Kidney glomerular epithelial cell (primary cell): Measurements from ENCODE around the gene KRTAP19-1.
"Not testable (repeated sequence)": the region's sequence is repeated elsewhere in the genome, so short reads cannot be mapped to it uniquely, and the experiment has no call there.

Experiments
- DNase-seq: peaks from one replicate; lab custom pipeline; 2025; lab: John Stamatoyannopoulos, UW

The KRTAP19-1 gene

DNA sequence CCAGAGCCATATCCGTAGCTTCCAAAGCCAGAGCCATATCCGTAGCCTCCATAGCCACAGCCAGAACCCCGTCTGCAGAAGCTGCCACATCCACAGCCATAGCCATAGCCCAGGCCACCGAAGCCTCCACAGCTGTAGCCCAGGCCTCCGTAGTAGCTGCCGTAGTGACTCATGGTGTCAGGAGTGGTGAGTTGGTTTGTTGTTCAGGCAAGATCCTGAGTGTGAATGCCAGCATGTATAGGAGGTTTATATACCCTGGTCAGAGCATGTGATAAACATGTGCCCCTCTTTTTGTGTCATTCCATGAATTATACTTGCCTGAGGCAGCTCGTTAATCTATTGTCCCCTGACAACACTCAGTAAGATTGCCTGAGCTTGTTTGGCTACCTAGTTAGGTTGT lies at the start of gene KRTAP19-1:
Gene KRTAP19-1, minus strand, starts transcription at position 223 of the 400 bp plus-strand sequence. Its CDS starts 50 bp downstream, at position 173.
- DNase-seq: no peak

- DNase-seq: no peak
Observed at GRCh38 chr21:30518876-30519275, 38.7 kb upstream of the KRTAP19-1 start.

- no peak for DNase-seq
Observed at GRCh38 chr21:30515681-30516080, 35.5 kb upstream of the KRTAP19-1 start.

GRCh38 chr21:30505621-30506205 lies 25.5 kb upstream of the KRTAP19-1 start:
- DNase-seq: not testable (repeated sequence)

DNA sequence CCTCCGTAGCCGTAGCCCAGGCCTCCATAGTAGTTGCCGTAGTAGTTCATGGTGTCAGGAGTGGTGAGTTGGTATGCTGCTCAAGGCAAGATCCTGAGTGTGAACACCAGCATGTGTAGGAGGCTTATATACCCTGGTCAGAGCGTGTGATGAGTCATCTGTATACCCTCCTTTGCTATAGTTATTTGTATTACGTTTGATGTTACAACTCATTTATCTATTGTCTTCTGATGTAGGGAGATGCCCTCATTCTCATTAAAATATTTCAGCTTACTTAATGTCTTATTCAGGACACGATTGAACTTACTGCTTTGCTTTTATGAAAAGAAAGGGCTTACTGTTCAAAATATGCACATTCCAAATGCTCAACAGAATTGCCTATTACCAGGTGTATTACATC lies 21.9 kb upstream of the KRTAP19-1 start, which contains the start of gene KRTAP19-5:
Gene KRTAP19-5, minus strand, starts transcription at position 101 of the 400 bp plus-strand sequence. Its CDS starts 51 bp downstream, at position 50.
- DNase-seq: no peak

- DNase-seq: no peak
Observed at GRCh38 chr21:30497065-30497464, 16.9 kb upstream of the KRTAP19-1 start, which contains the start of gene KRTAP19-4. TSS of gene KRTAP19-4 (minus strand) at chr21:30497165. CDS start at chr21:30497110, 55 bp downstream.

DNA sequence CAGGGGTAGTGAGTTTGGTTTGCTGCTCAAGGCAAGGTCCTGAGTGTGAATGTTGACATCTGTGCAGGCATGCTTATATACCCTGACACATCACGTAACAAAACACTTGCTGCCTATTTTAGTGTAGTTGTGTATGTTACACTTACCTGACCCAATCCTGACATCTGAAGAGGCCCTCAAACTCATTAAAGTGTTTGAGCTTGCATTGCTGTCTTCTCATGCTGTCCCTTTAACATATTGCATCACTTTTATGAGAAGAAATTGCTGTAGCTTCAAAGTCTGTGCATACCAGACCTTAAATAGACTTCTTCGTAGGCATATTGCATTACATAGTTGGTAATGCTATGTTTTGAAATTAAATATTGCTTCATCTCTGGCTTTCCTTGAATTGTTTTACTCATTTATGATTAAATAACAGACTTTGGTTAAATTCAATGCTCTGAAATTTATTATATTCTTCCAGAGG lies 11.8 kb upstream of the KRTAP19-1 start, which contains the start of gene KRTAP19-3:
Gene KRTAP19-3, minus strand, starts transcription at position 51 of the 466 bp plus-strand sequence. CDS start 56 bp downstream, outside the sequence.
- no peak for DNase-seq

GRCh38 chr21:30487336-30487735 lies 7.2 kb upstream of the KRTAP19-1 start, which contains the start of gene KRTAP19-2:
TSS of gene KRTAP19-2 (minus strand) at chr21:30487436. CDS start at chr21:30487348, 88 bp downstream.
- DNase-seq: no peak

GRCh38 chr21:30486180-30486579 lies 6.0 kb upstream of the KRTAP19-1 start:
- DNase-seq: no peak

DNA sequence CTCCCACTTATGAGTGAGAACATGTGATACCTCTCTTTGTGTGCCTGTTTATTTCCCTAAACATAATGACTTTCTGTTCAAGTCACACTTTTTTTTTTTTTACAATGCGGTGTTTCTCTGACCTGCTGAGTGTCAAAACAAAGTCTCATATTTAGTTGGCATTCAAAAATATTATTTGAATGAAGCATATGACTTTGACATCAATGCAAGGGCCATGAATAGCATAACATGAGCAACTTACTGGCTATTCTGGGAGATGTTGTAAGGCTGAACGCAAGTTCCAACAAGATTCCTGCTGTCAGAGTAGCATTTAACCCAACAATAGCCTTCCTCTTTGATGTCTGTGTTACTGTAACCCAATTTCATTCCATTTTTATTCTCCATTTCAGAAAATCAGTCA lies 2.0 kb upstream of the KRTAP19-1 start:
- DNase-seq: no peak

- DNase-seq: no peak
Observed at GRCh38 chr21:30479259-30479658, 908 bp downstream of the KRTAP19-1 start.

GRCh38 chr21:30478004-30478403 lies 2.2 kb downstream of the KRTAP19-1 start:
- no peak for DNase-seq

DNA sequence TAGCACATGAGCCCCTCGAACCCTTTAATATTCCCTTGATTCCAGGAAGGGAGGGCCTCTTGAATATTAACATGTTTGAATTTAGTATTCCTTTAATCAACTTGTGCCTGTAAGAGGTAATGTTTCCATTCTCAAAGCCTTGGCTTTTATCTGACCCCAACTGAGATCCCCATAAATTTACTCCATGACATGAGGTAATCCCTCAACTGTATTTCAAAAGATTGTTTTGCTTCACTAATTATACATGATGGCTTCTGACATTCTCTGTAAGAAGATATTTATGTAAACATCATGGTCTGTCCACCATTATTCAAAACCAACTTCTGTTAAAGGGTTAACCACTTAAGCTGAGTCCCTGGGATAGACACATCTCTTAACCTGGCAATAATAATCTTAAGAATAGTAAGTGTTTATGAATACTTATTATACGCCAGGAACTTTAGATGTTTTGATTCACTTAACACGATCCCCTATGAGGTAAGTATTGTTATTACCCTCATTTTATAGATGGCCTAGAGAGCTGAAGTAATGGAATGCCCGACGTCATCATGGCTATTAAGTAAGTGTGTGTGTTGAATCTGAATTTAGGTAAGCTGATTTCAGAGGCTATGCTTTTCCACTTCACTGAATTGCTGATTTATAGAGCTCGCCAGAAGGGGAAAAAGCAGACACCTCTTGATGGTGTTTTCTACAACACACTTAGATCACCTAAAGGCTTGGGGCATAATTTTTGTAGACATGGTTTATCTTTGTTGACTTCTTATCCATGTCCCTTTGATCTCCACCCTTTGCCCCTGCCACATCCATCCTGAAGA lies 11.1 kb downstream of the KRTAP19-1 start:
- no peak for DNase-seq

GRCh38 chr21:30463713-30464112 lies 16.5 kb downstream of the KRTAP19-1 start:
- no peak for DNase-seq

DNA sequence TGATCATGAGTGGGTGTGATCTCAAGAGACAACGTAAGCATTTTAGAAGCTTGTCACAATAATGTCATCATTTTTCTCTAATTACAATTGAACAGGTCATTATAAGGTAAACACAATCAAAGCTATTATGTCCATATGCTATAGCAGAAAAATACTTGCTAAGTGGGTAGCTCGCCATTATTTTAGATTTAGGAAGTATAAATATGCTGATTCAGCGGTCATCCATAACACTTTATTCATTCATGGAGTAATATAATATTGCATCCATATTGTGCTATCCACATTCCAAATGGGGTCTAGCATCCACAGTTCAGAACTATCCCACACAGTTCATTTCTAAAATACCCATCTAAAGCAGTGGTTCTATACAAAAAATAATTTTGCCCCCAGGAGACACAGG lies 31.7 kb downstream of the KRTAP19-1 start:
- DNase-seq: no peak

DNA sequence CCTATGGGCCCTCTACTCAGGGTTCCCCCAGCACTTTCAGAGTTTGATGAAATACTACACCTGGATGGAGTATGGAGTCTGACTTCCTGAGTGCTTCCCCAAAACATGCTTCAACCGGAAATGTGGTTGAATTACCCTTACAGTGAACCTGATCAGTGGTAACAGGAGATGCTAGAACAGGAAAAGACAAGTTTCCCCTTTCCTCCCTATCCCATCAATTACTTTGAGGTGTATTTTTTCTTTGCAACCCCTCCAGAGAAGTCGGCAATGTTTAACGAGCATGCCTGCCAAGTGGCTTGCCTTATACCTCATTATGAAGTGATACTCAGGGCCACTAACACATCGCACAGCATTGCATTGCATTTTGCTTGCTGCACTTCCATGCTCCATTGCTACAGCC lies 33.1 kb downstream of the KRTAP19-1 start:
- DNase-seq: no peak

DNA sequence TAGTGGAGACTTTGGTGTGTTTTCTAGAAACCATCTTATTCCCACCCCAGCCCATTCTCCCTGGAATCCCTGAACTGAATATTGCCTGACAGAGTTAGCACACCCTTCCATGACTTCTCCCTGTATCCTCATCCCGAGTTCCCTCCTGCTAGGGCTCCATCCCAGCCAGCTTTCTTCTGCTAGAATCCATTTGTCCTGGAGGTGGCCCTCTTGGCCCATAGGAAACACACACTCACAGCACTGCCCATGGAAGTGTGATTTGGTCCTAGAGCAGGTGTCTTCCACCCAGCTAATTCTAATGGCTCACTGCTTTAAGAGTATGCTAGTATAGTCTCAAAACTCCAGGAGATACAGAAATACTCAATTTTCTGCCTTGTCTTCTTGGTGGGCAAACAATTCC lies 36.0 kb downstream of the KRTAP19-1 start:
- no peak for DNase-seq

GRCh38 chr21:30443226-30443625 lies 36.9 kb downstream of the KRTAP19-1 start:
- DNase-seq: no peak

GRCh38 chr21:30439975-30440374 lies 40.2 kb downstream of the KRTAP19-1 start, which contains the start of gene KRTAP15-1:
TSS of gene KRTAP15-1 (plus strand) at chr21:30440275. CDS start at chr21:30440328, 53 bp downstream.
- DNase-seq: no peak

DNA sequence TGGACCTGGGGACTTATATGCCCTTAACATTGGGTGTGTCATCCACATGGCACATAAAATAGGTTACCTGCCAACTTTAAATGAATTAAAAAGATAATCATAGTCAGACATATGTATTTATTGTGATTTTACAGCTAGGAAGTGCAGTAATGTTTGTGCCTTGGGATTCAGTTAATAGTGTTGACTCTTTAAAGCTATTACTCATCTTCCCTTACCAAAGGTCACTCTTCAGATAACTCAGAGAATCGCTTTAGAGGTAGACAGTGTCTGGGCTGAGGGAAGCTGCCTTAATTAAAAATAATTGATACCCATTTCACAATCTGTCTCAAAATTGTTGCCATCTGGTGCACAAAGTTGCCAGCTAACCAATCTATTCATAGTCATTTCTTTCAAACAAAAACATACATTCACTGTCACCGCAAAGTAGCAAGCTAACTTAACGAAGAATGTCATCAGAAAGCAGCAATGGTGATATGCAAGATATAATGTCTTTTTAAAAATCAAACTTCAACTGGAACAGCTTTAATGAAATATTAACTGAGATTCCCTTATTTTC lies 43.1 kb downstream of the KRTAP19-1 start:
- no peak for DNase-seq

DNA sequence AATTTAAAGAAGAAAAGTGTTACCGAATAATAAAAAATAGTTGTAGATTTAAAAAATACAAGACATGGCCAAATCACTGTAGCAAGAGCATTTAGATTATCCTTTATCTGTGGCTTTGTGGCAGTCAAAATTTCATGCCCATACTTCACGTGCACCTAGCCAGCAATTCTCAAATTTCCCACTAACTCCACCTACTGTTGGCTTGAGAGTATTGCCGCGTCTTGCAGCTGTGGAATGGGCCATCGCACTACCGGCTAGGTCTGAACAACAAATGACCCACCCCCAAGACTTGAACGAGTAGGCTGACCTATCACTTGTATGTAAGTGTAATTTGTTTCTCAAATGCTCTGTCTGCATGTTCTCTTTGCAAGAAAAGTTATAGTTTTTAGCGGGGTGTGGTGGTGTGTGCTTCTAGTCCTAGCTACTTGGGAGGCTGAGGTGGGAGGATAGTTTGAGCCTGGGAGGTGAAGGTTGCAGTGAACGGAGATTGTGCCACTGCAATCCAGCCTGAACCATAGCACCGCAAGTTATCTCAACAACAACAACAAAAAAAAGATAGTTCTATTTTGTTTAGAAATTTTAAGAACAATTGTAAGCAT lies 46.0 kb downstream of the KRTAP19-1 start:
- DNase-seq: peak; percentile 2

DNA sequence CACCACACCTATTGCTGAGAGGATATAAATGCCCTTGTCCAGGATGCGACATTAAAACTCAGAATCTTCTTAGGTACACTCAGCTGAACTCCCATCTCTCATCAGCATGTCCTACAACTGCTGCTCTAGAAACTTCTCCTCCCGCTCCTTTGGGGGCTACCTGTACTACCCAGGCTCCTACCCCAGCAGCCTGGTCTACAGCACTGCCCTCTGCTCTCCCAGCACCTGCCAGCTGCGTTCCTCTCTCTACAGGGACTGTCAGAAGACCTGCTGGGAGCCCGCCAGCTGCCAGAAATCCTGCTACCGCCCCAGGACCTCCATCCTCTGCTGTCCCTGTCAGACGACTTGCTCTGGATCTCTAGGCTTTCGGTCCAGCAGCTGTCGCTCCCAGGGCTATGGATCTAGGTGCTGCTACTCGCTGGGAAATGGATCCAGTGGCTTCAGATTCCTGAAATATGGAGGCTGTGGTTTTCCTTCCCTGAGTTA lies 50.0 kb downstream of the KRTAP19-1 start, which contains the start of gene KRTAP13-4:
Gene KRTAP13-4, plus strand, starts transcription at position 51 of the 486 bp plus-strand sequence. Its CDS starts 56 bp downstream, at position 107.
- no peak for DNase-seq
